Ovary (tissue), 9 donors: ENCODE results near the gene PLS1. TPM values are rescaled to one million over a fixed set of nuclear protein-coding genes. Genes with fewer than 3 reads are reported as not detected.
"Not testable (repeated sequence)": the region's sequence is repeated elsewhere in the genome, so short reads cannot be mapped to it uniquely, and the experiment has no call there.

Source experiments
- DNase-seq, 5 donors: peaks; one replicate each; pipeline ENCODE4 v3.0.0-alpha.2; 2019 to 2020
- H3K27ac ChIP-seq, 2 donors: fragments of 200-600 bp; one replicate each; pipeline versions ENCODE4 v1.5.1 to v1.8.0; 2019 to 2022
- H3K27me3 ChIP-seq: fragments of 200-600 bp; one replicate; pipeline ENCODE4 v1.8.0; 2022
- H3K36me3 ChIP-seq: fragments of 200-600 bp; sonication (generic); one replicate; pipeline ENCODE4 v1.5.1; 2019
- H3K4me1 ChIP-seq: one replicate; pipeline ENCODE4 v1.8.1; 2013; ENCODE audit warnings: mild to moderate bottlenecking, moderate library complexity; ENCODE audit not compliant: insufficient read depth
- H3K4me3 ChIP-seq: fragments of 200-600 bp; sonication (generic); one replicate; pipeline ENCODE4 v1.5.1; 2017
- H3K9me3 ChIP-seq, 2 donors: fragments of 200-600 bp in 1 of 2; sonication (generic) in 1 of 2; one replicate each; pipeline versions ENCODE4 v1.5.1 to v1.8.1; 2013 to 2019; ENCODE audit warnings: mild to moderate bottlenecking in 1 of 2, moderate library complexity in 1 of 2
- CTCF ChIP-seq, 3 donors: fragments of 450-650 bp in 2 of 3; fragments of 200-600 bp in 1 of 3; IDR thresholded peaks; one replicate each; pipeline versions ENCODE4 v1.5.1 to v1.8.0; 2016 to 2022; ENCODE audit warnings: antibody characterized with exemption in 3 of 3, mild to moderate bottlenecking in 1 of 3
- EP300 ChIP-seq: sonication (generic); formaldehyde crosslinking; IDR thresholded peaks from one replicate; pipeline ENCODE4 v1.6.1; 2017; ENCODE audit warnings: antibody characterized with exemption
- POLR2A ChIP-seq: fragments of 450-650 bp; IDR thresholded peaks from one replicate; pipeline ENCODE4 v1.6.1; 2017; ENCODE audit warnings: antibody characterized with exemption, mild to moderate bottlenecking, moderate library complexity
- WGBS, 3 donors: extraction: QIAGEN DNeasy Blood & Tissue Kit in 1 of 3; methylation state at CpG; one replicate each; pipeline versions ENCODE4 v1.1.5 to v1.1.7; 2013 to 2017; 5-methylcytosine and 5-hydroxymethylcytosine counted together
- intact Hi-C, 4 donors: fragments of 100-400 bp; cut with DNase I; formaldehyde crosslinking; loops; one replicate each; pipeline versions ENCODE4 v1.11.0 to v1.15.1; 2022 to 2023
- polyA plus RNA-seq, 2 donors: library from polyadenylated mRNA; stranded (reverse); fragments of 200-250 nt in 1 of 2; fragments of 350-450 nt in 1 of 2; fragmentation: Illumina TruSeq in 1 of 2; extraction: RNeasy Lipid Tissue Mini Kit (QIAGEN cat#74804) in 1 of 2; gene quantifications; one replicate each; pipeline ENCODE4 v1.2.3, GENCODE V29; 2013 to 2014
- total RNA-seq, 7 donors: library from RNA; depleted of rRNA in 2 of 7; stranded (reverse); fragments of >200 nt in 2 of 7; fragmentation: NEBNext Ultra II Directional in 3 of 7; extraction: Animal tissue kit (Norgen Biotek cat#: 25700) in 3 of 7; gene quantifications; one replicate each; pipeline versions ENCODE4 v1.1.0 to v1.2.4, GENCODE V29; 2016 to 2023
- donor health status: DM: no; HTN: no; CAD: no; lungs with moderate emphysema.
- donor health status: DM: no; HTN: no; CAD: no.
- donor health status: Bipolar disorder and iron deficiency.
- donor health status: DM: yes; HTN: yes; CAD: no.
- donor health status: DM: no; HTN: no; CAD: no.
- donor health status: DM: yes; HTN: yes; CAD: no.

Gene PLS1
- total and polyA plus RNA-seq, 9 donors = 0.61 to 6.9 (median 1.7) TPM

- H3K27me3 ChIP-seq = no peaks in the 10 kb centered on the region
- H3K36me3 ChIP-seq = no peaks in the 10 kb centered on the region
- 90 to 94% (median 93%) methylated on average over 13 of the region's 13 CpGs for WGBS, 3 donors
- no peak for TF ChIP-seq POLR2A
- no peak for TF ChIP-seq CTCF (IDR thresholded peaks at IDR 0.05)
- no peak for TF ChIP-seq EP300
- no peaks in the 10 kb centered on the region for H3K9me3 ChIP-seq
- H3K4me1 ChIP-seq = no peaks in the 10 kb centered on the region
- H3K4me3 ChIP-seq = no peak overlapping the region
- H3K27ac ChIP-seq = no peak overlapping the region
- intact Hi-C loops = no loop called here
- no peak for DNase-seq
Observed at GRCh38 chr3:142602619-142603385, 6.6 kb downstream of the PLS1 start.

GRCh38 chr3:142603386-142603705 is 7.2 kb downstream of the PLS1 start:
- DNase-seq, H3K4me3 ChIP-seq, H3K27me3 ChIP-seq, H3K36me3 ChIP-seq, H3K27ac ChIP-seq, intact Hi-C loops, H3K9me3 ChIP-seq, H3K4me1 ChIP-seq: not testable (repeated sequence)
- 86 to 93% (median 93%) methylated on average over 7 of the region's 7 CpGs for WGBS, 3 donors

GRCh38 chr3:142604940-142605339 is 8.7 kb downstream of the PLS1 start:
- no peak overlapping the region for H3K4me3 ChIP-seq
- intact Hi-C loops = no loop called here
- no peaks in the 10 kb centered on the region for H3K27me3 ChIP-seq
- H3K9me3 ChIP-seq = no peaks in the 10 kb centered on the region
- no peak for DNase-seq
- H3K4me1 ChIP-seq = no peaks in the 10 kb centered on the region
- TF ChIP-seq POLR2A (no peak), CTCF (IDR thresholded peaks at IDR 0.05) (no peak), EP300 (no peak)
- no peak overlapping the region for H3K27ac ChIP-seq
- H3K36me3 ChIP-seq = no peaks in the 10 kb centered on the region

GRCh38 chr3:142608631-142609030 is 12.4 kb downstream of the PLS1 start:
- Histone ChIP-seq H3K4me3 (no peak overlapping the region), H3K4me1 (no peaks in the 10 kb centered on the region), H3K36me3 (no peaks in the 10 kb centered on the region), H3K27me3 (no peaks in the 10 kb centered on the region), H3K27ac (no peak overlapping the region), H3K9me3 (no peaks in the 10 kb centered on the region)
- 92 to 96% (median 93%) methylated on average over 1 of the region's 1 CpG for WGBS, 3 donors
- TF ChIP-seq CTCF (IDR thresholded peaks at IDR 0.05) = no peak
- no peak for TF ChIP-seq EP300
- TF ChIP-seq POLR2A = no peak
- DNase-seq = no peak
- intact Hi-C loops = no loop called here

- DNase-seq = no peak
- Histone ChIP-seq H3K36me3 (no peaks in the 10 kb centered on the region), H3K4me3 (no peak overlapping the region), H3K27ac (no peak overlapping the region), H3K9me3 (no peaks in the 10 kb centered on the region), H3K27me3 (no peaks in the 10 kb centered on the region), H3K4me1 (no peaks in the 10 kb centered on the region)
- no peak for TF ChIP-seq EP300
- no peak for TF ChIP-seq POLR2A
- TF ChIP-seq CTCF (IDR thresholded peaks at IDR 0.05) = no peak
- WGBS, 3 donors = 86 to 96% (median 94%) methylated on average over 1 of the region's 1 CpG
- intact Hi-C loops = no loop called here
Observed at GRCh38 chr3:142609136-142609535, 12.9 kb downstream of the PLS1 start.
